Chondrocyte (in vitro differentiated cells): ENCODE data around the gene CX3CR1. TPM values are rescaled to one million over a fixed set of nuclear protein-coding genes. Genes with fewer than 3 reads are reported as not detected.

Experiments used
- DNase-seq: peaks from one replicate; pipeline ENCODE4 v3.0.0; 2021; ENCODE audit warnings: mixed read lengths, low spot score
- H3K27ac Mint-ChIP-seq: one replicate; pipeline ENCODE4 v1.8.0; 2021; ENCODE audit warnings: mild to moderate bottlenecking, moderate library complexity, mixed read lengths; ENCODE audit not compliant: unreplicated experiment
- H3K27me3 Mint-ChIP-seq: 2 replicates; pipeline ENCODE4 v1.8.0; 2021; ENCODE audit warnings: low read depth, mixed read lengths
- H3K36me3 Mint-ChIP-seq: 2 replicates; pipeline ENCODE4 v1.8.0; 2021; ENCODE audit warnings: low read depth, mixed read lengths
- H3K4me1 Mint-ChIP-seq: 2 replicates; pipeline ENCODE4 v1.8.0; 2021; ENCODE audit warnings: low read depth, mild to moderate bottlenecking, mixed read lengths
- H3K4me3 Mint-ChIP-seq: one replicate; pipeline ENCODE4 v1.8.0; 2021; ENCODE audit warnings: mild to moderate bottlenecking, moderate library complexity, mixed read lengths; ENCODE audit not compliant: unreplicated experiment
- H3K9me3 Mint-ChIP-seq: 2 replicates; pipeline ENCODE4 v1.8.0; 2021; ENCODE audit warnings: low read depth, mixed read lengths
- CTCF ChIP-seq: fragments of 200-600 bp; sonication (generic); IDR thresholded peaks from 2 replicates; pipeline ENCODE4 v1.5.0; 2021; ENCODE audit warnings: antibody characterized with exemption, mild to moderate bottlenecking, moderate library complexity
- total RNA-seq: library from RNA; stranded (reverse); gene quantifications from 3 replicates; pipeline ENCODE4 v1.2.1, GENCODE V29; 2021

CX3CR1 gene
- total RNA-seq, 1 donor from 2014 or later = 0.12 TPM

- no peak for DNase-seq
- Mint-ChIP-seq H3K27ac (no peak overlapping the region), H3K4me3 (no peak overlapping the region), H3K36me3 (no peaks in the 10 kb centered on the region), H3K4me1 (peaks cover 21% of the 10 kb centered on the region), H3K9me3 (no peaks in the 10 kb centered on the region), H3K27me3 (peaks cover 5% of the 10 kb centered on the region)
- TF ChIP-seq CTCF = no peak
Observed at GRCh38 chr3:39280571-39280970, 735 bp upstream of the CX3CR1 start.

GRCh38 chr3:39278616-39278935, 1.3 kb downstream of the CX3CR1 start:
- Mint-ChIP-seq H3K27me3 (peaks cover 5% of the 10 kb centered on the region), H3K4me1 (peaks cover 15% of the 10 kb centered on the region), H3K9me3 (no peaks in the 10 kb centered on the region), H3K27ac (peak overlapping the region; percentile 15), H3K36me3 (no peaks in the 10 kb centered on the region), H3K4me3 (no peak overlapping the region)
- DNase-seq = no peak
- no peak for TF ChIP-seq CTCF

- Mint-ChIP-seq H3K9me3 (no peaks in the 10 kb centered on the region), H3K27me3 (peaks cover 5% of the 10 kb centered on the region), H3K4me3 (no peak overlapping the region), H3K27ac (peak overlapping the region; percentile 15), H3K4me1 (peaks cover 15% of the 10 kb centered on the region), H3K36me3 (no peaks in the 10 kb centered on the region)
- TF ChIP-seq CTCF = peak; percentile 8
- DNase-seq = no peak
Observed at GRCh38 chr3:39277893-39278615, 1.8 kb downstream of the CX3CR1 start.

GRCh38 chr3:39276746-39277145, 3.1 kb downstream of the CX3CR1 start:
- no peak for TF ChIP-seq CTCF
- H3K27ac Mint-ChIP-seq = no peak overlapping the region
- peaks cover 5% of the 10 kb centered on the region for H3K27me3 Mint-ChIP-seq
- H3K9me3 Mint-ChIP-seq = no peaks in the 10 kb centered on the region
- no peak overlapping the region for H3K4me3 Mint-ChIP-seq
- peaks cover 15% of the 10 kb centered on the region for H3K4me1 Mint-ChIP-seq
- DNase-seq = no peak
- no peaks in the 10 kb centered on the region for H3K36me3 Mint-ChIP-seq

- DNase-seq = no peak
- Mint-ChIP-seq H3K9me3 (no peaks in the 10 kb centered on the region), H3K4me3 (no peak overlapping the region), H3K4me1 (peaks cover 15% of the 10 kb centered on the region), H3K27me3 (peaks cover 5% of the 10 kb centered on the region), H3K36me3 (no peaks in the 10 kb centered on the region), H3K27ac (no peak overlapping the region)
- no peak for TF ChIP-seq CTCF
Observed at GRCh38 chr3:39275963-39276593, 3.8 kb downstream of the CX3CR1 start.
